NK-92 treated with Interleukin-12 subunit alpha and Interleukin-12 subunit beta, amount 100 ng/mL, for 24 hours (cell line): ENCODE measurements around the gene CDKN2B-AS1.
"Not testable (repeated sequence)": the region's sequence is repeated elsewhere in the genome, so short reads cannot be mapped to it uniquely, and the experiment has no call there.

Source experiments
- DNase-seq: peaks from one replicate; lab custom pipeline; 2025; lab: John Stamatoyannopoulos, UW

The CDKN2B-AS1 gene

DNA sequence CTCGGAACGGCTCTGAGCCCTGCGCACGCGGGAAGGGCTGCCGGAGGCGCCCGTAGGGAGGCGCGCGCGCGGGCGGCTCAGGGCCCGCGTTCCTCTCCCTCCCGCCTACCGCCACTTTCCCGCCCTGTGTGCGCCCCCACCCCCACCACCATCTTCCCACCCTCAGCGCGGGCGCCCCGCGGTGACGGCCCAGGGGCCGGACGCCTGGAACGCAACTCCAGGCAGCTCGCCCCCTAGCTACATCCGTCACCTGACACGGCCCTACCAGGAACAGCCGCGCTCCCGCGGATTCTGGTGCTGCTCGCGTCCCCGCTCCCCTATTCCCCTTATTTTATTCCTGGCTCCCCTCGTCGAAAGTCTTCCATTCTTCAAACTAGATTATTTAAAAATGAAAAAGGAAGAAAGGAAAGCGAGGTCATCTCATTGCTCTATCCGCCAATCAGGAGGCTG, at the start of gene CDKN2B-AS1:
CDKN2B-AS1 (plus strand) TSS at position 236 of the 450 bp plus-strand sequence.
- peak; percentile 93 for DNase-seq

DNA sequence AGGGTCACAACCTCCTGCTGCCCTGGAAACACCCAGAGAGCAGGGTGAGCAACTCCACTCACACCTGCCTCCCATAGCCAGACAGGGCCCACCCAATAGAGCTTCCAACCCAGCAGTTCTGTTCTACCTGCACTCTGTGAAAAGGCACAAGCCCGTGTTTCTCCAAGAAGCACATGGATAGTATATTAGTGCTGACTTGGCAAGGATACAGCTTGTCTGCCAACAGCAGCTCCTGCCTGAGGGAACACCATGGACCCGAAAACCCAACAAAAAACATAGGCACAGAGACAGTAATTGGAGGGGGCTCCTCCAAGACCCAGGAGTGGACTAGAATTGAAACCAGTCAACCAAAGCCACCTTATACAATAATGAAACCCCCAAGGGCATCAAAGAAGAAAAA, 49.0 kb upstream of the CDKN2B-AS1 start:
- DNase-seq, result no peak

DNA sequence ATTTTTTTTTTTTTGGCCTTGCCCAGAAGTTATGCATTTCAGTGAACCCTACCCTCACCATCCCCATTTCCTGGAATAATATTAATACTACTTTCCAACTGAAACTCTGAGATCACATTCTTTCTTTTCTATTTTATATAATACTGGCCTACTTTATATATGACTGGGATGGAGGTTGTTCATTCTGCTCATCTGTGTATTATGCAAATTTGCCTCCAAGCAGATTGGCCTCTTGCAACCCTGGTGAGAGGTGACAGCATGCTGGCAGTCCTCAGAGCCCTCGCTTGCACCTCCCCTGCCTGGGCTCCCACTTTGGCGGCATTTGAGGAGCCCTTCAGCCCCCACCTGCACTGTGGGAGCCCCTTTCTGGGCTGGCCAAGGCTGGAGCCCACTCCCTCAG, 35.8 kb upstream of the CDKN2B-AS1 start:
- DNase-seq, result no peak

DNA sequence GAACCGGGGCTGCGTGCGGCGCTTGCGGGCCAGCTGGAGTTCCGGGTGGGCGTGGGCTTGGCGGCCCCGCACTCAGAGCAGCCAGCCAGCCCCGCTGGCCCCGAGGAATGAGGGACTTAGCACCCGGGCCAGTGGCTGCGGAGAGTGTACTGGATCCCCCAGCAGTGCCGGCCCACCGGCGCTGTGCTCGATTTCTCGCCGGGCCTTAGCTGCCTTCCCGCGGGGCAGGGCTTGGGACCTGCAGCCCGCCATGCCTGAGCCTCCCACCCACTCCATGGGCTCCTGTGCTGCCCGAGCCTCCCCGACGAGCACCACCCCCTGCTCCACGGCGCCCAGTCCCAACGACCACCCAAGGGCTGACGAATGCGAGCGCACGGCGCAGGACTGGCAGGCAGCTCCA, 35.3 kb upstream of the CDKN2B-AS1 start:
- DNase-seq, result not testable (repeated sequence)

DNA sequence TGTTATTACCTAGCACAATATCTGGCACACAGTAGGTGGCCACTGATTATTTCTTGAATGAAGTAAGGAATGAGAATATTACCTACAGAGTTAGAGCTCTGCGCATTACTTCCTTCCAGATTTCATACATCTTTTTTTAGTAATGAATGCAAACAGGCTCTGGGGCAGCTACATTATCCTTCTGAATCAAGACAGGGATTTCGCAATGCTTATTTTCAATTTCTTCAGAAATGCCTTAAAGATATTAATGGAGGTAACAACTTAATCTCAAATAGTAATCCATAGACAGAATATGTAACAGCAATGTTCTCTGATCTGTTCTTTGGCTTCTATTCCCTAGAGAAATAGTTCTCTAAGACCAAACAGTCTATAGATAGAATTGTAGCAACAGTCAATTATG, 33.0 kb upstream of the CDKN2B-AS1 start:
- no peak for DNase-seq

DNA sequence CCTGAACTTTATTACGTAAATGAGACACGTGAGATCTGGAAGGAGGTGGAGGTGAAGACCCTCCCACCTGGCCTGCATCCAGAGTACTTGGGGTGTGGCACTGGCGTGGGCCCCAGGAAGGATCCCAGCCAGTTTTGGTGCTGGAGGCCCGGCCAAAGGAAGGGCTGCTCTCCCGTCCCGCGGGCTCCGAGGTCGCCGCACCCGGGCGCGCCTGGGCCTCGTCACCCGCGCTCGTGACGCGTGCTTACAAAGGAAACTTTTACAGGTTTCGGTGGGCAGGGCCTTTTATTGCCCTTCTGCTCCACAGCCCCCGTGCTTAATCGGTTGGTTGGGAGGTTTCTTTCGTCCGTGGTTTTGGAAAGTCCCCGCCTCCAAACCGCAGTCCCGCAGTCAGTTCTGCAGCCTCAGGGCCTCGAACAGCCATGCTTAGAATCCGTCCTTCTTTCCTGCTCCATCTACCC, 29.6 kb upstream of the CDKN2B-AS1 start:
- no peak for DNase-seq

DNA sequence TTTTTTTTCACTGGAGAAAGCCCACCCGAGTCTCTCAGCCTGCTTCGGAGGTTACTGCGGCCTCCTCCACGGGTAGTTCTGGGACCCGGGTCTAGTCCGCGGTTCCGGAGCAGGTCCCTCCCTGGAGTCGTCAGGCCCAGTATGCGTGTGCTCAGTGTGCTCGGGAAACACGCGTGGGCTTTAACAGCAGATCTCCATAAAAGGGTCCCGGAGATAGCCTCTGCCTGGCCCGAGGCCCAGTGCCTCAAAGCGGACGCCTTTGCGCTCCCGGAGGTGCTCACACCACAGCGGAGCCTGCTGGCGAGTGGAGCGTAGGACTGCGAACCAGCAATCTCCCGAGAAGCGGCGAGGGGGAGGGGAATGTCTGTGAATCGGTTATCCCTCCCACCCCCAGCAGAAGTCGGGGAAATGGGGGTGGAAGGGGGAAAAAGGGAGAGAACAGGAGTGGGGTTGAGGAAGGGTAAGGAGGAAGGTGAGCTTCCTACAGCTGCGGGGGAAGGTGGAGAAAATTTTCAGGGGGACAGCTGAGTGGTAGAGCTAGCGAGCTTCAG, 29.1 kb upstream of the CDKN2B-AS1 start:
- DNase-seq, result no peak

DNA sequence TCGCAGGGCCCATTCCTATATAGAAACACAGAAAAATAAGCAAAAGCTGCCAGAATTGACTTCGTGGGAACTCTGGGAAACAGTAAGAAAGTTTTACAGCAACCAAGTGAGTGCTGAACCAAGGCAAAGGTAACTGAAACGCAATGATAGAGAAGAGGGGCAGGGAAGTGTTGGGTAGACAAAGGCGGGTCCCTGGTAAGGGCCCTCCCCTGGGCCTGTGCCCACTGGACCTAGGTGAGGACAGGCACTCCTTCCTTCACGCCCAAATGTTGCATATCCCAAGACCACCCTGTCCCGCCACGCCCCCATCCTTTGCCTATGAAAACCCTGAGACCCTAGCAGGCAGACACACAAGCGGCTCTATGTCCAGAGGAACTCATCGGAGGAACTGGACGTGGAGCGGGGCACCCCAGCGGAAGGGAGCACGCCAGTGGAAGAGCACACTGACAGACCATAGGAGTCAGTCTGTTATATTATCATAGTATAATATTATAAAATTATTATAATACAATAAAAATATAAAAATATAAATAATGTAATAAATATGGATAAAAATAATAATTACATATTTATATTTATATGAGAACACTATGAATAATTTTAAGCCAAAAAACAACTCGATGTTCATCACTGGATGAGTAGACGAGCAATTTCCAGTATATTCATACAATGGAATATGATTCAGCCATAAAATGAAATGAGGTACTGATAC, 28.3 kb upstream of the CDKN2B-AS1 start:
- DNase-seq, result no peak

DNA sequence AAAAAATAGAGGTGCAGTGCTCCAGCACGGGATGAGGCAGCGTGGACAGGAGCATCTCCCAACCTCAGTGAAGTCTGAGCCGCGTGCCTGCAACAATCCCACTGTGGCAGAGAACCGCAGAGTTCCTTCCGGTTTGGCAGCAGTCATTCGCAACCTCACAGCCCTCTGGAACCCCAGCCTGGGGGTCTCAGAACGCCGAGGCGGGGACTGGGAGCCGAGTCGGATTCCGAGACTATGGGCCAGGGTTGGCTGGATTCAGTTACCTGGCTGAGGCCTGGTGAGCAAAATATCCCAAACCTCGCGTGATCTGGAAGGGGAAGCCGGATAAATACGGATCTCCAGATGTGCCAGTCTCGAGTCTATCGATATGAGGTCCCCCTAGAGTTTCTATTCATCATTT, 27.4 kb upstream of the CDKN2B-AS1 start:
- DNase-seq, result no peak

DNA sequence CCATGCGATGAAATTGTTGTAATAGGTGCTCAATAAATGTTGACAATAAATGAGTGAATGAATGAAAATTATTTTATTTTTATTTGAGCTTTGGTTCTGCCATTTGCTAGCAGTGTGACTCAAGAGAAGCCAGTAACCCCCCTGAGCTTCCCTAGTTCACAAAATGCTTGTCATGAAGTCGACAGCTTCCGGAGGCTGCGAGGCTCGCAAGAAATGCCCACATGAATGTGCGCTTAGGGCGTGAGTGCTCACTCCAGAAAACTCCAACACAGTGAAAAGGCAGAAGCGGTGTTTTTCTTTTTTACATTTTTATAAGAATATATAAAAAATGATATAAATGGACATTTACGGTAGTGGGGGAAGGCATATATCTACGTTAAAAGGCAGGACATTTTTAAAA, 26.9 kb upstream of the CDKN2B-AS1 start:
- no peak for DNase-seq

DNA sequence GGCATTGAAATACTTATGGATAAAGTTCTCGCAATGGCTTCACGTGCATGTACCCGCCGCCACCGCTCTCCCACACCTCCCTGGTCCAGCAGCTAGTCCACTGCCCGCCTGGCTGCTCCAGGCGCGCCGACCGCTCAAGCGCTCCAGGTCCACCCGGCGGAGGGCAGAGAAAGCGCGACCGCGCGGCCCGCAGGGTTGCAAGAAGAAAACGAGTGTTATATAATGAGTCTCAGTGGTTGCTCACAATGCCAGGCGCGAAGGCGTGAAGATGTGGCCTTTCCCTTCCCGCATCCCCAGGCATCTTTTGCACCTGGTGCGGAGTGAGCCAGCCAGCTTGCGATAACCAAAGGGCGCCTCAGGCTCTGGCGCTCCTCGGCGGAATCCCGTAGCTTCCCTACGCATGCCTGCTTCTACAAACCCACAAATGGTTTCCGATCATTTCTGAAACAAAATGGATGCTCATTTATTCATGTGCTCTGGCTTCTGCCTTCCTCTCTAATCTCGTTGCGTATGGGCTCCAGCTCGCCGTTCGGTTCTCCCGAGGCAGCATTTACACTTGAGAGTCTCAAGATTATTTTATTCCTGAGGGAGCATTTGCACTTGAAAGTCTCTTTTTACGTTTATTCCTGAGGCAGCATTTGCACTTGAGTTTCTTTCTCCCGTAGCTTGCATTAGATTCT, 26.1 kb upstream of the CDKN2B-AS1 start:
- DNase-seq, result no peak

DNA sequence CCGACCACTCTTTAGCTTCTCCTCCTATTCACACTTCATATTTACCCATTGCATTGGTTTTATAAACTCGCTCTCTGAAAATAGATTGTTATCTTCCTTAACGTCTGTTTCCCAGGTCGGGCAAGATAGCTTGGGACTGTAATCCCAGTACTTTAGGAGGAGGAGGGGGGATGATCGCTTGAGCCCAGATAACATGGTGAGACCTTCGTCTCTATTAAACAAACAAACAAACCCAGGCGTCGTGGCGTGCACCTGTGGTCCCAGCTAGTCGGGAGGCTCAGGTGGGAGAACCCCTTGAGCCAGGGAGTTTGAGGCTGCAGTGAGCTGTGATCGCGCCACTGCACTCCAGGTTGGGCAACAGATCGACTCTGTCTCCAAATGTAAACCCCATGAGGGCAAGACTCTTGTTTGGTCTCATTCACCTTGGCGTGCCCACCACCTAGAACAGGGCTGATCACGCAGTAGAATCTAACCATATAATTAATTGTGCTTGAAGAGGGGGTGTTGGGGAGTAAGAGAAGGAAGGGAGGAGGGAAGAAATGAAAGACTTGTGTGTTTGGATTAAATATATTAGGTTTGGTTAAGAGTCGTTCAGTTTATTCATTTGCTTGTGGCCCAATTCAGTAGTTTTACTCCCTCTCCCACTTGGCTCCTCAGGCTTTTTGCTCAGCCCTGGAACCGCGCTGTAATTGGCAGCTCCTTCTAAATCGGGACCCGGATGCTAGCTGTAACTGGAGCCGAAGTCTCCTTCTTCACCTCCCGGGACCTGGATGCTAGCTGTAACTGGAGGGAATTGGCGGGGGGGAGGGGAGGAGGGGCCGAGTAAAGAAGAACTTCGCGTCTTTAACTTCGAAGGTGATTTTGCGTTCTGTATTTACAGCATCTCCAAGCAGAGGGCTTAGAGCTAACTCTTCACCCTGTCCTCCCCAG, 25.3 kb upstream of the CDKN2B-AS1 start:
- DNase-seq, result no peak

DNA sequence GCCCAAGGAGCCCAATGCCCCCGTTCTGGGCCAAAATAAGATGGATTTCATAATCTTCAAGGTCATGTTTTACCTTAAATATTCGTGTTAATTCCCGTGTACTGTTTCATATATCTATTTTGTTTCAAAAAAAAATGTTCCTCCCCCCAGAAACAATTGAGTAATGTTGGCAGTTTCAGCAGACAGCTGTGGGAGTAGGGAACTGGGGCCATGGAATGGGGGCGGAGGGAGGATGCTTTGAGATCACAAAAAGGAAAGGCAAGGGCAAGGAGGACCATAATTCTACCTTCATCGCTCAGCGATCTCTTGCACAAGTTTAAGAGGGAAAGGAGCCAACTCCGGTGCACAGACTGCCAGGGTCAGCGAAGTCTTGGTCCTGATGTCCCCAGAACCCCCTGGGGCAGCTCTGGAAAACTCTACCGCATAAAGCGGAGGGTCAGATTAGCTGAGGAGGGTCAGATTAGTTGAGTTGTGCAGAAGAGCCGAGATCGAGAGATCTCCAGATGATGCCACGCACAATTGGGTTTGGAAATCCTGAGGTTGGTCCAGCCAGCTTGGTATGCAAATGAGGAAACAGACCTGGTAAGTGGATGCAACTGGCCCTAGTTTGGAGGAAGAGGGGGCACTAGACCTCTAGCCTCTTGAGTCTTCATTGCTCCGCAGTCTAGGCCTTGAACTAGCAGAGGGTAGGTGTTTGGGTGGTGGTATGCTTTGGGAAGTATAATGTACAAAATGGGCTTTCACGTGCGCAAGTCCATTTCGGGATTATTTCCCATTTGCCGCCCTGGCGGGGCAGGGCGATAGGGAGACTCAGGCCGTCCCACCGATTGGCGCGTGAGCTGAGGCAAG, 24.4 kb upstream of the CDKN2B-AS1 start:
- no peak for DNase-seq

DNA sequence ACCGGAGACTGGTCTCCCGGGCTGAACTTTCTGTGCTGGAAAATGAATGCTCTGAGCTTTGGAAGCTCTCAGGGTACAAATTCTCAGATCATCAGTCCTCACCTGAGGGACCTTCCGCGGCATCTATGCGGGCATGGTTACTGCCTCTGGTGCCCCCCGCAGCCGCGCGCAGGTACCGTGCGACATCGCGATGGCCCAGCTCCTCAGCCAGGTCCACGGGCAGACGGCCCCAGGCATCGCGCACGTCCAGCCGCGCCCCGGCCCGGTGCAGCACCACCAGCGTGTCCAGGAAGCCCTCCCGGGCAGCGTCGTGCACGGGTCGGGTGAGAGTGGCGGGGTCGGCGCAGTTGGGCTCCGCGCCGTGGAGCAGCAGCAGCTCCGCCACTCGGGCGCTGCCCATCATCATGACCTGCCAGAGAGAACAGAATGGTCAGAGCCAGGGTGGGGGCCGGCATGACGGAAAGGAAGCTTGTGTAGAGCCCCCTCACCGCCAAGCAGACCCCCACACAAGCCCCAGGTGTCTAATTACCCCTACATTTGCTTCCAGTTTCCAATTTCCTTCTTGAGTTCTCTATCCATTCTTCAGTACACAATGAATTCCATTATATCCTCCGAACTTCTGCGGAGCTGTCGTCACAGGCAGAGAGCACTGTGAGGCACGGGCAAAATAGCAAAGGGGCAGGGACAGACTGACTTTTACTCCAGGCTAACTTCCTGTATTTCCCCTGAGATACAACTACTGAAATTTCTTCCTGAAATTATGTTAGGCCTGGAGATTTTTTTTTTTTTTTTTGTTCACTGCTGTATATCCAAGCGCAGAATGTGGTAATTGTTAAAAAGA, 23.6 kb upstream of the CDKN2B-AS1 start:
- no peak for DNase-seq

DNA sequence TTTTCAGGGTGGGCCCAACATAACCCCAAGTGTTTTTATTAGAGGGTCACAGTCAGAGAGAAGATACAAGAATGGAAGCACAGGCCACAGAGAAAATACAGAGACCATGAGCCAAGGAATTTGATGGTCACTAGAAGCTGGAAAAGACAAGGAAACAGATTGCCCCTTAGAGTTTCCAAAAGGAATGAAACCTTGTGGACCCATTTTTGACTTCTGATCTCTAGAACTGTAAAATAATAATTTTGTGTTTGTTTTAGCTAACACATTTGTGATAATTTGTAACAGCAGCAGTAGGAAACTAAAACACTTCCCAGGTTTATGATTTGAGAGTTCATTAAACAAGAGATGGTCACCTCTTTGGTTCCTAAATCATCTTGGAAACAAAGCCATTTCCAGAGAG, 22.2 kb upstream of the CDKN2B-AS1 start:
- no peak for DNase-seq

DNA sequence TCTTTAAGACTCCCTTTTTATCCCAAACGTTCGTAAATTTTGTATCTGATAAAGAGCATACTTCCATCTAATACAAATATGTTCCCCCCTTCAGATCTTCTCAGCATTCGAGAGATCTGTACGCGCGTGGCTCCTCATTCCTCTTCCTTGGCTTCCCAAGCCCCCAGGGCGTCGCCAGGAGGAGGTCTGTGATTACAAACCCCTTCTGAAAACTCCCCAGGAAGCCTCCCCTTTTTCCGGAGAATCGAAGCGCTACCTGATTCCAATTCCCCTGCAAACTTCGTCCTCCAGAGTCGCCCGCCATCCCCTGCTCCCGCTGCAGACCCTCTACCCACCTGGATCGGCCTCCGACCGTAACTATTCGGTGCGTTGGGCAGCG, 20.3 kb upstream of the CDKN2B-AS1 start:
- DNase-seq, result no peak

DNA sequence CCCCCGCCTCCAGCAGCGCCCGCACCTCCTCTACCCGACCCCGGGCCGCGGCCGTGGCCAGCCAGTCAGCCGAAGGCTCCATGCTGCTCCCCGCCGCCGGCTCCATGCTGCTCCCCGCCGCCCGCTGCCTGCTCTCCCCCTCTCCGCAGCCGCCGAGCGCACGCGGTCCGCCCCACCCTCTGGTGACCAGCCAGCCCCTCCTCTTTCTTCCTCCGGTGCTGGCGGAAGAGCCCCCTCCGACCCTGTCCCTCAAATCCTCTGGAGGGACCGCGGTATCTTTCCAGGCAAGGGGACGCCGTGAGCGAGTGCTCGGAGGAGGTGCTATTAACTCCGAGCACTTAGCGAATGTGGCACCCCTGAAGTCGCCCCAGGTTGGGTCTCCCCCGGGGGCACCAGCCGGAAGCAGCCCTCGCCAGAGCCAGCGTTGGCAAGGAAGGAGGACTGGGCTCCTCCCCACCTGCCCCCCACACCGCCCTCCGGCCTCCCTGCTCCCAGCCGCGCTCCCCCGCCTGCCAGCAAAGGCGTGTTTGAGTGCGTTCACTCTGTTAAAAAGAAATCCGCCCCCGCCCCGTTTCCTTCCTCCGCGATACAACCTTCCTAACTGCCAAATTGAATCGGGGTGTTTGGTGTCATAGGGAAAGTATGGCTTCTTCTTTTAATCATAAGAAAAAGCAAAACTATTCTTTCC, 19.7 kb upstream of the CDKN2B-AS1 start:
- no peak for DNase-seq

DNA sequence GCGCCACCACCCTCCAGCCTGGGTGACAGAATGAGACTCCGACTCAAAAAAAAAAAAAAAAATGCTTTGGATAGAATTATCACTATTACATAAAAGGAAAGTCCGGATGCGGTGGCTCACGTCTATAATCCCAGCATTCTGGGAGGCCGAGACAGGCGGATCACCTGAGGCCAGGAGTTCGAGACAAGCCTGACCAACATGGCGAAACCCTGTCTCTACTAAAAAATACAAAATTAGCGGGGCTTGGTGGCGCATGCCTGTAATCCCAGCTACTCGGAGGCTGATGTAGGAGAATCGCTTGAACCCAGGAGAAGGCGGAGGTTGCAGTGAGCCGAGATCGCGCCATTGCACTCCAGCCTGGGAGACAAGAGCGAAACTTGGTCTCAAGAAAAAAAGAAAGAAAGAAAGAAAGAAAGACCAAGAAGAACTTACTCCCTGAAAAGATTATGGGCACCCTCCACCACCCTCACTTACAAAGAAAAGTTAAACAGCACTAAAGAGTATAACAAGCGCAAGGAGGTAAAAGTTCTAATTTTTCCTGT, 18.2 kb upstream of the CDKN2B-AS1 start:
- DNase-seq, result no peak

DNA sequence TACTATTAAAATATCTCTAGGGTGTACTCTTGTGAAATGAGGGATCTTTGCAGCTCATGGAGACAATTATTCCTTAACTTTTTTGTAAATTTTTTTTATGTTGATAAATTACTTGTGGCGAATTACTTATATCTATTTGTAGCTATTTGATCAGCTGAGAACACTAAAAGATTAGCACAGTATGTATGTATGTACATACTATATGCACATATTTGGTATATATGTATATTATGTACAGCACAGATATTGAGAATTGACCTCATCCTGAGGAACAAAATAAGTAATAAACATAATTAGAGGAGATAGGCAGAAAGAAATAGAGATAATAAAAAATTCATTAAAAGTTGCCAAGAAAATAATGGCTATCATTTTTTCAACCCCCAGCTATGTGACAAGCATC, 12.2 kb upstream of the CDKN2B-AS1 start:
- no peak for DNase-seq
